ENCODE results near the gene MYH2. TPM values are rescaled to one million over a fixed set of nuclear protein-coding genes. Genes with fewer than 3 reads are reported as not detected.

Gene MYH2
- total and polyA plus RNA-seq, 2 of the 4 experiments (the other 2 are of a cell fraction): not detected

DNA sequence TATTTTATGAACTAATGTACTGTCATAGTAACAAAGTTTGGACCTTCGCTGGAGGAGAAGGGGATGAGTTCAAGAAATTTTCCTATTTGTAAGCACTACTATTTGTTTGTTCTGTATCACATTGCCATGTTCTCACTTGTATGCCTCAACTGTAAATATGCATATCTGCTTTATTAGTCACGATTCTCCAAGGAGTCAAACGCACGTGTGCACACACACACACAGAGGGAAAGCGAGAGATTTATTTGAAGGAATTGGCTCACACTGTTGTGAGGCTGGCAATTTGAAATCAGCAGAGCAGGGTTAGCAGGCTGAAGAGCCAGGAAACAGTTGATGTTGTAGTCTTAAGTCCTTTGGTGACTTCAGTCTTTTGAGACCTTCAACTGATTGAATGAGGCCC lies 24.9 kb upstream of the MYH2 start:
- Histone ChIP-seq H2BK15ac (ENCODE audit: low read depth, low read length) (no peak overlapping the region), H3K23ac (ENCODE audit: low read depth, low read length) (no peak overlapping the region), H2AK9ac (replicated peaks; ENCODE audit: low read depth, low read length, poor library complexity) (no peak overlapping the region), H4K5ac (ENCODE audit: low read depth, low read length) (no peak overlapping the region), H3K56ac (ENCODE audit: extremely low read depth, insufficient read depth, low read length) (no peak overlapping the region), H2BK120ac (ENCODE audit: low read depth, low read length) (no peak overlapping the region), H4K91ac (ENCODE audit: insufficient read depth, low read depth, low read length) (no peak overlapping the region), H3K27ac (ENCODE audit: insufficient read depth, low read length) (no peak overlapping the region), H2BK5ac (ENCODE audit: low read depth, low read length, poor library complexity, severe bottlenecking) (no peak overlapping the region), H3K36me3 (ENCODE audit: control insufficient read depth, insufficient read depth, low read length) (no peaks in the 10 kb centered on the region), H3K4me3 (ENCODE audit: insufficient read depth, low read depth, low read length) (no peak overlapping the region), H3K79me1 (ENCODE audit: low read depth in 1 of 2, low read length in 2 of 2) (no peaks in the 10 kb centered on the region), H3K18ac (ENCODE audit: low read depth, low read length) (no peak overlapping the region), H3K27me3 (ENCODE audit: control insufficient read depth, insufficient read depth, low read length) (no peaks in the 10 kb centered on the region), H2AK5ac (ENCODE audit: low read depth, low read length) (no peak overlapping the region), H3K14ac (replicated peaks; ENCODE audit: low read depth, low read length) (no peak overlapping the region), H3K9ac (ENCODE audit: low read depth, low read length) (no peak overlapping the region), H4K20me1 (ENCODE audit: insufficient read depth, low read length) (no peaks in the 10 kb centered on the region), H3K9me1 (ENCODE audit: insufficient read depth, low read length) (no peaks in the 10 kb centered on the region), H3K4ac (ENCODE audit: low read depth, low read length) (no peak overlapping the region), H4K8ac (ENCODE audit: low read depth in 2 of 2, low read length in 2 of 2) (no peak overlapping the region), H2BK20ac (ENCODE audit: low read depth, low read length) (no peak overlapping the region), H3K9me3 (ENCODE audit: control insufficient read depth, insufficient read depth, low read length) (no peaks in the 10 kb centered on the region), H3K4me1 (ENCODE audit: control insufficient read depth, insufficient read depth, low read length) (no peaks in the 10 kb centered on the region), H2AFZ (replicated peaks; ENCODE audit: low read length, poor library complexity) (no peak overlapping the region), H3K4me2 (ENCODE audit: low read depth, low read length) (no peak overlapping the region)
- ATAC-seq (ENCODE audit: low read depth): no peak
- no peak for TF ChIP-seq BHLHE40 (IDR thresholded peaks at IDR 0.05; ENCODE audit: low read depth, low read length)
- no peak for TF ChIP-seq MXI1 (IDR thresholded peaks at IDR 0.05; ENCODE audit: borderline replicate concordance, low read depth, low read length)
- no peak for TF ChIP-seq POLR2A (IDR thresholded peaks at IDR 0.05; ENCODE audit: low read depth, low read length)
- TF ChIP-seq, protein P1, sequence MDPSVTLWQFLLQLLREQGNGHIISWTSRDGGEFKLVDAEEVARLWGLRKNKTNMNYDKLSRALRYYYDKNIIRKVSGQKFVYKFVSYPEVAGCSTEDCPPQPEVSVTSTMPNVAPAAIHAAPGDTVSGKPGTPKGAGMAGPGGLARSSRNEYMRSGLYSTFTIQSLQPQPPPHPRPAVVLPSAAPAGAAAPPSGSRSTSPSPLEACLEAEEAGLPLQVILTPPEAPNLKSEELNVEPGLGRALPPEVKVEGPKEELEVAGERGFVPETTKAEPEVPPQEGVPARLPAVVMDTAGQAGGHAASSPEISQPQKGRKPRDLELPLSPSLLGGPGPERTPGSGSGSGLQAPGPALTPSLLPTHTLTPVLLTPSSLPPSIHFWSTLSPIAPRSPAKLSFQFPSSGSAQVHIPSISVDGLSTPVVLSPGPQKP (IDR thresholded peaks at IDR 0.05; ENCODE audit: borderline replicate concordance, low read depth, low read length): no peak
- TF ChIP-seq SMC3 (IDR thresholded peaks at IDR 0.05; ENCODE audit: low read depth, low read length): no peak
- no peak for TF ChIP-seq MAFK (IDR thresholded peaks at IDR 0.05; ENCODE audit: low read depth, low read length)
- no peak for TF ChIP-seq RAD21 (IDR thresholded peaks at IDR 0.05; ENCODE audit: low read length)
- TF ChIP-seq, protein P2, sequence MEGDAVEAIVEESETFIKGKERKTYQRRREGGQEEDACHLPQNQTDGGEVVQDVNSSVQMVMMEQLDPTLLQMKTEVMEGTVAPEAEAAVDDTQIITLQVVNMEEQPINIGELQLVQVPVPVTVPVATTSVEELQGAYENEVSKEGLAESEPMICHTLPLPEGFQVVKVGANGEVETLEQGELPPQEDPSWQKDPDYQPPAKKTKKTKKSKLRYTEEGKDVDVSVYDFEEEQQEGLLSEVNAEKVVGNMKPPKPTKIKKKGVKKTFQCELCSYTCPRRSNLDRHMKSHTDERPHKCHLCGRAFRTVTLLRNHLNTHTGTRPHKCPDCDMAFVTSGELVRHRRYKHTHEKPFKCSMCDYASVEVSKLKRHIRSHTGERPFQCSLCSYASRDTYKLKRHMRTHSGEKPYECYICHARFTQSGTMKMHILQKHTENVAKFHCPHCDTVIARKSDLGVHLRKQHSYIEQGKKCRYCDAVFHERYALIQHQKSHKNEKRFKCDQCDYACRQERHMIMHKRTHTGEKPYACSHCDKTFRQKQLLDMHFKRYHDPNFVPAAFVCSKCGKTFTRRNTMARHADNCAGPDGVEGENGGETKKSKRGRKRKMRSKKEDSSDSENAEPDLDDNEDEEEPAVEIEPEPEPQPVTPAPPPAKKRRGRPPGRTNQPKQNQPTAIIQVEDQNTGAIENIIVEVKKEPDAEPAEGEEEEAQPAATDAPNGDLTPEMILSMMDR (conservative IDR thresholded peaks at IDR 0.05; ENCODE audit: low read depth, low read length): no peak
- TF ChIP-seq CHD1 (IDR thresholded peaks at IDR 0.05; ENCODE audit: low read depth, low read length): no peak
- TF ChIP-seq RCOR1 (IDR thresholded peaks at IDR 0.05; ENCODE audit: insufficient replicate concordance, low read length): no peak
- no peak for TF ChIP-seq RFX5 (IDR thresholded peaks at IDR 0.05; ENCODE audit: low read depth, low read length)
- TF ChIP-seq, protein P3, sequence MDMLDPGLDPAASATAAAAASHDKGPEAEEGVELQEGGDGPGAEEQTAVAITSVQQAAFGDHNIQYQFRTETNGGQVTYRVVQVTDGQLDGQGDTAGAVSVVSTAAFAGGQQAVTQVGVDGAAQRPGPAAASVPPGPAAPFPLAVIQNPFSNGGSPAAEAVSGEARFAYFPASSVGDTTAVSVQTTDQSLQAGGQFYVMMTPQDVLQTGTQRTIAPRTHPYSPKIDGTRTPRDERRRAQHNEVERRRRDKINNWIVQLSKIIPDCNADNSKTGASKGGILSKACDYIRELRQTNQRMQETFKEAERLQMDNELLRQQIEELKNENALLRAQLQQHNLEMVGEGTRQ (IDR thresholded peaks at IDR 0.05; ENCODE audit: low read depth, low read length): no peak
- no peak for TF ChIP-seq CEBPB (IDR thresholded peaks at IDR 0.05; ENCODE audit: low read depth, low read length)
- WGBS, 2 experiments (ENCODE audit: extremely low coverage in 2 of 2, insufficient read length in 1 of 2): no CpG with 5 or more reads among the region's 5 CpGs
- CTCF ChIA-PET: no interaction called here
- no TSS peak for BruUV-seq (replicated peaks)
- dilution Hi-C loops (cut with HindIII; ENCODE audit: low sequenced_read_pairs, unreplicated experiment) (no loop called here), in situ Hi-C loops (cut with MboI; ENCODE audit: low sequenced_read_pairs) (no loop called here), intact Hi-C loops (cut with micrococcal nuclease) (no loop called here)
- DNase-seq: no peak
- POLR2A ChIA-PET (ENCODE audit: unreplicated experiment): no interaction called here
